ENCODE data around the gene KLF16.

Gene KLF16

GRCh38 chr19:1855828-1856255, 7.5 kb downstream of the KLF16 start:
- DNase-seq (ENCODE audit: extremely low read depth, low read depth), result no peak
- TF ChIP-seq, protein P1, sequence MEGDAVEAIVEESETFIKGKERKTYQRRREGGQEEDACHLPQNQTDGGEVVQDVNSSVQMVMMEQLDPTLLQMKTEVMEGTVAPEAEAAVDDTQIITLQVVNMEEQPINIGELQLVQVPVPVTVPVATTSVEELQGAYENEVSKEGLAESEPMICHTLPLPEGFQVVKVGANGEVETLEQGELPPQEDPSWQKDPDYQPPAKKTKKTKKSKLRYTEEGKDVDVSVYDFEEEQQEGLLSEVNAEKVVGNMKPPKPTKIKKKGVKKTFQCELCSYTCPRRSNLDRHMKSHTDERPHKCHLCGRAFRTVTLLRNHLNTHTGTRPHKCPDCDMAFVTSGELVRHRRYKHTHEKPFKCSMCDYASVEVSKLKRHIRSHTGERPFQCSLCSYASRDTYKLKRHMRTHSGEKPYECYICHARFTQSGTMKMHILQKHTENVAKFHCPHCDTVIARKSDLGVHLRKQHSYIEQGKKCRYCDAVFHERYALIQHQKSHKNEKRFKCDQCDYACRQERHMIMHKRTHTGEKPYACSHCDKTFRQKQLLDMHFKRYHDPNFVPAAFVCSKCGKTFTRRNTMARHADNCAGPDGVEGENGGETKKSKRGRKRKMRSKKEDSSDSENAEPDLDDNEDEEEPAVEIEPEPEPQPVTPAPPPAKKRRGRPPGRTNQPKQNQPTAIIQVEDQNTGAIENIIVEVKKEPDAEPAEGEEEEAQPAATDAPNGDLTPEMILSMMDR (IDR thresholded peaks at IDR 0.05; ENCODE audit: low read depth, low read length), result no peak

GRCh38 chr19:1855040-1855827, 8.1 kb downstream of the KLF16 start:
- TF ChIP-seq, protein P1 (IDR thresholded peaks at IDR 0.05; ENCODE audit: low read depth, low read length), result no peak
- DNase-seq (ENCODE audit: extremely low read depth, low read depth), result peak; percentile 75

GRCh38 chr19:1854542-1855039, 8.8 kb downstream of the KLF16 start:
- DNase-seq (ENCODE audit: extremely low read depth, low read depth), result no peak
- TF ChIP-seq, protein P1 (IDR thresholded peaks at IDR 0.05; ENCODE audit: low read depth, low read length), result no peak

- DNase-seq (ENCODE audit: extremely low read depth, low read depth), result no peak
- TF ChIP-seq, protein P1 (IDR thresholded peaks at IDR 0.05; ENCODE audit: low read depth, low read length), result no peak
These were observed 9.3 kb downstream of the KLF16 start for GRCh38 chr19:1854039-1854541.

- no peak for DNase-seq (ENCODE audit: extremely low read depth, low read depth)
- TF ChIP-seq, protein P1 (IDR thresholded peaks at IDR 0.05; ENCODE audit: low read depth, low read length), result peak; percentile 91
These were observed 9.9 kb downstream of the KLF16 start for GRCh38 chr19:1853295-1854038.

GRCh38 chr19:1852581-1853128, 10.7 kb downstream of the KLF16 start:
- TF ChIP-seq, protein P1 (IDR thresholded peaks at IDR 0.05; ENCODE audit: low read depth, low read length), result no peak
- no peak for DNase-seq (ENCODE audit: extremely low read depth, low read depth)
